B cell (primary cell): ENCODE data around the gene HARS2. TPM values are rescaled to one million over a fixed set of nuclear protein-coding genes. Genes with fewer than 3 reads are reported as not detected.
A peak's percentile ranks its signal among the peaks of the same experiment; 100 is the strongest.

ENCODE experiments used
- ATAC-seq: fragments of 200-7000 bp; cut with Tn5 transposase; one replicate; pipeline ENCODE4 v1.10.0; 2021; ENCODE audit warnings: low read depth, mild to moderate bottlenecking, moderate number of reproducible peaks, moderate library complexity
- CTCF ChIA-PET: fragments of 350-600 bp; sonication (Branson Sonifier 250); formaldehyde crosslinking; loops from one replicate; lab custom pipeline; 2021; ENCODE audit warnings: antibody characterized with exemption, inconsistent platforms; lab: Charles Lee
- POLR2A ChIA-PET: fragments of 350-600 bp; sonication (Branson Sonifier 250); formaldehyde crosslinking; loops from one replicate; lab custom pipeline; 2021; ENCODE audit warnings: antibody characterized with exemption; lab: Charles Lee
- DNase-seq: peaks from one replicate; pipeline ENCODE4 v3.0.0; 2013
- H2AFZ ChIP-seq: 2 replicates; pipeline ENCODE4 v1.6.1; 2012; ENCODE audit warnings: mild to moderate bottlenecking, low read depth, low read length; ENCODE audit not compliant: insufficient read depth, poor library complexity, severe bottlenecking
- H3K27ac ChIP-seq, 2 donors: 1 replicate in 1 of 2; 2 replicates in 1 of 2; pipeline ENCODE4 v1.5.1; 2012 to 2013; ENCODE audit warnings: low read length in 2 of 2, mild to moderate bottlenecking in 2 of 2, moderate library complexity in 1 of 2
- H3K27me3 ChIP-seq, 4 experiments: fragments of 200-600 bp in 1 of 4; sonication (generic) in 1 of 4; replicated peaks in 1 of 4; 1 replicate in 2 of 4; 2 replicates in 2 of 4; pipeline versions ENCODE4 v1.6.1 to v1.7.0; 2013 to 2016; ENCODE audit warnings: low read length in 3 of 4, mild to moderate bottlenecking in 2 of 4, mixed read lengths in 1 of 4, moderate library complexity in 1 of 4; ENCODE audit not compliant: insufficient read depth in 4 of 4, control insufficient read depth in 3 of 4; ENCODE audit errors: control extremely low read depth in 1 of 4
- H3K36me3 ChIP-seq, 2 experiments: replicated peaks in 1 of 2; 1 replicate in 1 of 2; 2 replicates in 1 of 2; pipeline versions ENCODE4 v1.6.1 to v1.7.1; 2013; ENCODE audit warnings: low read length in 1 of 2; ENCODE audit not compliant: insufficient read depth in 2 of 2, control insufficient read depth in 1 of 2; ENCODE audit errors: control extremely low read depth in 1 of 2, extremely low read depth in 1 of 2
- H3K4me1 ChIP-seq, 2 donors: fragments of 200-600 bp in 1 of 2; sonication (generic) in 1 of 2; 1 replicate in 1 of 2; 2 replicates in 1 of 2; pipeline versions ENCODE4 v1.5.1 to v1.6.1; 2013 to 2017; ENCODE audit warnings: low read length in 2 of 2; ENCODE audit not compliant: control insufficient read depth in 2 of 2, insufficient read depth in 2 of 2
- H3K4me2 ChIP-seq: replicated peaks from 2 replicates; pipeline ENCODE3; 2012; ENCODE audit warnings: mild to moderate bottlenecking, low read depth, low read length; ENCODE audit not compliant: poor library complexity, severe bottlenecking
- H3K4me3 ChIP-seq, 5 experiments: fragments of 200-600 bp in 1 of 5; sonication (generic) in 1 of 5; 1 replicate in 3 of 5; 2 replicates in 2 of 5; pipeline versions ENCODE4 v1.5.1 to v1.7.0; 2011 to 2016; ENCODE audit warnings: low read length in 4 of 5, mild to moderate bottlenecking in 4 of 5, low read depth in 2 of 5, control low read depth in 1 of 5, moderate library complexity in 1 of 5; ENCODE audit not compliant: insufficient read depth in 1 of 5; ENCODE audit errors: control extremely low read depth in 1 of 5, extremely low read depth in 1 of 5
- H3K79me2 ChIP-seq: fragments of 200-600 bp; sonication (generic); one replicate; pipeline ENCODE4 v1.6.0; 2016; ENCODE audit warnings: low read length; ENCODE audit not compliant: control insufficient read depth, insufficient read depth
- H3K9ac ChIP-seq: fragments of 200-600 bp; sonication (generic); 2 replicates; pipeline ENCODE4 v1.6.1; 2017; ENCODE audit warnings: mild to moderate bottlenecking, low read length, moderate library complexity
- H3K9me3 ChIP-seq, 3 donors: one replicate each; pipeline versions ENCODE4 v1.6.1 to v1.7.1; 2013; ENCODE audit warnings: low read length in 2 of 3; ENCODE audit not compliant: control insufficient read depth in 2 of 3, insufficient read depth in 1 of 3; ENCODE audit errors: control extremely low read depth in 1 of 3
- H4K20me1 ChIP-seq: 2 replicates; pipeline ENCODE4 v1.6.0; 2012; ENCODE audit warnings: mild to moderate bottlenecking, low read length; ENCODE audit not compliant: insufficient read depth, control insufficient read depth, poor library complexity, severe bottlenecking
- H3K27ac Mint-ChIP-seq: one replicate; pipeline ENCODE4 v1.8.0; 2021; ENCODE audit warnings: mixed read lengths
- H3K27me3 Mint-ChIP-seq: one replicate; pipeline ENCODE4 v1.8.0; 2021; ENCODE audit warnings: mixed read lengths
- H3K4me1 Mint-ChIP-seq: one replicate; pipeline ENCODE4 v1.8.0; 2021; ENCODE audit warnings: mixed read lengths
- H3K4me3 Mint-ChIP-seq: one replicate; pipeline ENCODE4 v1.8.0; 2021; ENCODE audit warnings: mixed read lengths
- H3K9me3 Mint-ChIP-seq: one replicate; pipeline ENCODE4 v1.8.0; 2022; ENCODE audit warnings: mixed read lengths; ENCODE audit not compliant: insufficient read depth
- EZH2 ChIP-seq: IDR thresholded peaks from 2 replicates; pipeline ENCODE4 v1.6.1; 2012; ENCODE audit warnings: borderline replicate concordance, low read depth, mild to moderate bottlenecking, moderate library complexity, low read length; ENCODE audit not compliant: insufficient read depth, poor library complexity, severe bottlenecking
- WGBS: methylation state at CpG from one replicate; pipeline ENCODE4 v1.1.5; 2013; ENCODE audit warnings: missing lambda C conversion rate; ENCODE audit not compliant: insufficient coverage; 5-methylcytosine and 5-hydroxymethylcytosine counted together
- intact Hi-C: fragments of 100-400 bp; cut with micrococcal nuclease; formaldehyde crosslinking; loops from one replicate; pipeline ENCODE4 v1.10.0; 2022
- polyA plus RNA-seq: library from polyadenylated mRNA; depleted of rRNA; stranded (reverse); fragments of >200 nt; gene quantifications from 2 replicates; pipeline ENCODE4 v1.2.3, GENCODE V29; 2012
- total RNA-seq, 2 donors: library from RNA; stranded (reverse); fragments of 120-200 nt in 1 of 2; gene quantifications; 1 replicate in 1 of 2; 2 replicates in 1 of 2; pipeline versions ENCODE4 v1.2.3 to v1.2.4, GENCODE V29; 2013 to 2022
- TF ChIP-seq, protein P1 (sequence below): fragments of 200-600 bp; IDR thresholded peaks from one replicate; pipeline ENCODE4 v1.8.0; 2022; ENCODE audit warnings: antibody characterized with exemption, mild to moderate bottlenecking

HARS2 gene
- total and polyA plus RNA-seq, 2 donors (not counting 1 experiment from before 2014, with no cell fraction given) = 27.3 to 68.0 TPM

DNA sequence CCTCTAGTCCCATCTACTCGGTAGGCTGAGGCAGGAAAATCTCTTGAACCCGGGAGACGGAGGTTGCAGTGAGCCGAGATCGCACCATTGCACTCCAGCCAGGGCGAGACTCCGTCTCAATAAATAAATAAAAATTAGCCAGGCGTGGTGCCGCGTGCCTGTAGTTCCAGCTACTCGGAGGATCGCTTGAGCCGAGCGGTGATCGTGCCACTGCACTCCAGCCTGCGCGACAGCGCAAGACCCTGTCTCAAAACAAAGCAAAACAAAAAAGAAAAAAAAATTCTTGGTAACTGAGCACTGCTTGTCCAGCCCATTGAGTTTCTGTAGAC is 27.3 kb upstream of the HARS2 start:
- no peak for TF ChIP-seq EZH2
- TF ChIP-seq, protein P1, sequence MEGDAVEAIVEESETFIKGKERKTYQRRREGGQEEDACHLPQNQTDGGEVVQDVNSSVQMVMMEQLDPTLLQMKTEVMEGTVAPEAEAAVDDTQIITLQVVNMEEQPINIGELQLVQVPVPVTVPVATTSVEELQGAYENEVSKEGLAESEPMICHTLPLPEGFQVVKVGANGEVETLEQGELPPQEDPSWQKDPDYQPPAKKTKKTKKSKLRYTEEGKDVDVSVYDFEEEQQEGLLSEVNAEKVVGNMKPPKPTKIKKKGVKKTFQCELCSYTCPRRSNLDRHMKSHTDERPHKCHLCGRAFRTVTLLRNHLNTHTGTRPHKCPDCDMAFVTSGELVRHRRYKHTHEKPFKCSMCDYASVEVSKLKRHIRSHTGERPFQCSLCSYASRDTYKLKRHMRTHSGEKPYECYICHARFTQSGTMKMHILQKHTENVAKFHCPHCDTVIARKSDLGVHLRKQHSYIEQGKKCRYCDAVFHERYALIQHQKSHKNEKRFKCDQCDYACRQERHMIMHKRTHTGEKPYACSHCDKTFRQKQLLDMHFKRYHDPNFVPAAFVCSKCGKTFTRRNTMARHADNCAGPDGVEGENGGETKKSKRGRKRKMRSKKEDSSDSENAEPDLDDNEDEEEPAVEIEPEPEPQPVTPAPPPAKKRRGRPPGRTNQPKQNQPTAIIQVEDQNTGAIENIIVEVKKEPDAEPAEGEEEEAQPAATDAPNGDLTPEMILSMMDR = no peak
- peak overlapping the region; percentile 99 for H3K4me3 Mint-ChIP-seq
- Histone ChIP-seq H3K9me3 (no peaks in the 10 kb centered on the region), H3K36me3 (peaks cover 0 to 56% of the 10 kb centered on the region in 2 experiments), H3K4me2 (peak overlapping the region; percentile 89), H3K4me1 (peaks cover 14 to 17% of the 10 kb centered on the region in 2 donors), H3K79me2 (peaks cover 36% of the 10 kb centered on the region), H3K27me3 (no peaks in the 10 kb centered on the region), H3K27ac (peak overlapping the region; percentile 74 to 88), H3K4me3 (peak overlapping the region; percentile 56 to 99 (median 98)), H3K9ac (peak overlapping the region; percentile 92), H4K20me1 (peaks cover 9% of the 10 kb centered on the region), H2AFZ (peak overlapping the region; percentile 97)
- ATAC-seq (no peak), DNase-seq (no peak)
- H3K9me3 Mint-ChIP-seq = no peaks in the 10 kb centered on the region
- 31% methylated on average over 18 of the region's 18 CpGs for WGBS
- peaks cover 30% of the 10 kb centered on the region for H3K4me1 Mint-ChIP-seq
- peak overlapping the region; percentile 98 for H3K27ac Mint-ChIP-seq
- CTCF ChIA-PET = interaction anchor here (0.8 to 1.2 kb wide), 3 partner anchors 16 to 542 kb away, joined by 3 to 5 read pairs (median 3); partner anchors contain the start of genes EIF4EBP3, IK and NDUFA2
- intact Hi-C loops = loop anchor here (1.0 to 2.0 kb wide), 7 partner anchors 17 to 263 kb away; partner anchors contain the start of genes ANKHD1, APBB3, HARS1 and HARS2
- H3K27me3 Mint-ChIP-seq = no peaks in the 10 kb centered on the region
- POLR2A ChIA-PET = interaction anchor here (0.8 to 2.2 kb wide), 3 partner anchors 9 to 17 kb away, joined by 3 to 19 read pairs (median 4); partner anchors contain the start of genes DND1, IK and NDUFA2
